ENCODE results near the gene PLA2G2C.

PLA2G2C gene

DNA sequence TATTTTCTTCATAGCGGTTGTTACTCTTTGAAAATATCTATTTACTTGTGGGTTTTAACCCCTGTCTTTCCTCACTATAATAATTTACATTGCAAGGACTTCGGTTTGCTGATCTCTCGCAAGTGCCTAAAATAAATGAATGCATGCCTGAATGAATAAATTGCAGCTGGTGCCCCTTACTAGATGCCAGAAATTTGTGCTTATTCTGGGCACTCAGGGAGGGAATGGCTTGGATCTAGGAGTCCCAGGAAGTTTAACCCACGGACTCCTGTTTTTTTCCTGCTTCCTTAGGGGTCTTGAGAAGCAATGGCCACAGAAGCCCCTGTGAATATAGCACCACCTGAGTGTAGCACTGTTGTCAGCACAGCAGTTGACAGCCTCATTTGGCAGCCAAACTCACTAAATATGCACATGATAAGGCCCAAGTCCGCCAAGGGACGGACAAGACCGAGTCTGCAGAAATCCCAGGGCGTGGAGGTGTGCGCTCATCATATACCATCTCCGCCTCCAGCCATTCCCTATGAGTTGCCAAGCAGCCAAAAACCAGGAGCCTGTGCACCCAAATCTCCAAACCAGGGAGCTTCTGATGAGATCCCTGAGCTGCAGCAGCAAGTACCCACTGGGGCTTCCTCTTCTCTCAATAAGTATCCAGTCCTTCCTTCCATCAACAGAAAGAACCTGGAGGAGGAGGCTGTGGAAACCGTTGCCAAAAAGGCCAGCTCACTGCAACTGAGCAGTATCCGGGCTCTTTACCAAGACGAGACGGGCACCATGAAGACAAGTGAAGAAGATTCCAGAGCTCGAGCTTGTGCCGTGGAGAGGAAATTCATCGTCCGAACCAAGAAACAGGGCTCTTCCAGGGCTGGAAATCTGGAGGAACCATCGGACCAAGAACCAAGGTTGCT, 4.2 kb upstream of the PLA2G2C start:
- DNase-seq = no peak
- Mint-ChIP-seq H3K9me3 (no peaks in the 10 kb centered on the region), H3K27me3 (ENCODE audit: low read depth, poor library complexity) (peaks cover 5% of the 10 kb centered on the region), H3K4me1 (peaks cover 45% of the 10 kb centered on the region), H3K4me3 (no peak overlapping the region), H3K36me3 (ENCODE audit: low read depth) (no peaks in the 10 kb centered on the region), H3K27ac (no peak overlapping the region)
- no peak for TF ChIP-seq CTCF (IDR thresholded peaks at IDR 0.05)

DNA sequence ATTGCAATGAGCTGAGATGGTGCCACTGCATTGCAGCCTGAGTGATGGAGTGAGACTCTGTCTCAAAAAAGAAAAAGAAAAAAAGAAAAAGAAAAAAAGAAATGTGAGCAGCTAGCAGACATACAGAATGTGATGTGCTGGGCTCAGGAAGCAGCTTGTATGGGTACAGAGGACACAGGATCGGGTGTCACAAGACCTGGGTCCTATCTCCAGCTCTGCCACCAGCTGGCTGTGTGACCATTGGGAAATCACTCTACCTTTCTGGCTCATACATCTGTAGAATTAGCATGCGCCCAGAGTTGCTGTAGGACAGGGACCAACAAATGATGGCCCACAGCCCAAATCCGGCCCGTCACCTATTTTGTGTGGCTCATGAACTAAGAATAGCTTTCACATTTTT, 3.3 kb upstream of the PLA2G2C start:
- H3K27me3 Mint-ChIP-seq (ENCODE audit: low read depth, poor library complexity) = peaks cover 3% of the 10 kb centered on the region
- no peaks in the 10 kb centered on the region for H3K9me3 Mint-ChIP-seq
- H3K36me3 Mint-ChIP-seq (ENCODE audit: low read depth) = no peaks in the 10 kb centered on the region
- no peak overlapping the region for H3K4me3 Mint-ChIP-seq
- DNase-seq = no peak
- no peak for TF ChIP-seq CTCF (IDR thresholded peaks at IDR 0.05)
- peaks cover 53% of the 10 kb centered on the region for H3K4me1 Mint-ChIP-seq
- H3K27ac Mint-ChIP-seq = no peak overlapping the region

DNA sequence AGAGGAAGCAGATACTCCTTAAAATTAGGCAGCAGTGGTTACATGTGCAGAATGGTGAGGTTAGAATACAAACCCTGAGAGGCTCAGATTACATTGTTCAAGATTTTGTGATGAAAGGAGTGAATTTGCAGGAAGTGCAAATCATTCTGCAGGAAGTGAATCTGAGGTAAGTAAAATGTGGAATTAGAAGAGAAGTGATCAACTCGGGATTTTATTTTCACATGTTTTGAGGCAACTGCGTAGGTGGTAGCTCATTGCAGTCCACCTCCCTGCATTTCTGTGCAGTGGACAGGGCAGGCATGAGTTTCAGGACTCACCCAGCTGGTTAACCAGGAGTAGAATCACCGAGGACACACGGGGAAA, 2.1 kb upstream of the PLA2G2C start:
- DNase-seq = no peak
- TF ChIP-seq CTCF (IDR thresholded peaks at IDR 0.05) = no peak
- H3K4me1 Mint-ChIP-seq = peaks cover 66% of the 10 kb centered on the region
- H3K27me3 Mint-ChIP-seq (ENCODE audit: low read depth, poor library complexity) = peaks cover 3% of the 10 kb centered on the region
- H3K9me3 Mint-ChIP-seq = no peaks in the 10 kb centered on the region
- H3K4me3 Mint-ChIP-seq = no peak overlapping the region
- no peaks in the 10 kb centered on the region for H3K36me3 Mint-ChIP-seq (ENCODE audit: low read depth)
- no peak overlapping the region for H3K27ac Mint-ChIP-seq

DNA sequence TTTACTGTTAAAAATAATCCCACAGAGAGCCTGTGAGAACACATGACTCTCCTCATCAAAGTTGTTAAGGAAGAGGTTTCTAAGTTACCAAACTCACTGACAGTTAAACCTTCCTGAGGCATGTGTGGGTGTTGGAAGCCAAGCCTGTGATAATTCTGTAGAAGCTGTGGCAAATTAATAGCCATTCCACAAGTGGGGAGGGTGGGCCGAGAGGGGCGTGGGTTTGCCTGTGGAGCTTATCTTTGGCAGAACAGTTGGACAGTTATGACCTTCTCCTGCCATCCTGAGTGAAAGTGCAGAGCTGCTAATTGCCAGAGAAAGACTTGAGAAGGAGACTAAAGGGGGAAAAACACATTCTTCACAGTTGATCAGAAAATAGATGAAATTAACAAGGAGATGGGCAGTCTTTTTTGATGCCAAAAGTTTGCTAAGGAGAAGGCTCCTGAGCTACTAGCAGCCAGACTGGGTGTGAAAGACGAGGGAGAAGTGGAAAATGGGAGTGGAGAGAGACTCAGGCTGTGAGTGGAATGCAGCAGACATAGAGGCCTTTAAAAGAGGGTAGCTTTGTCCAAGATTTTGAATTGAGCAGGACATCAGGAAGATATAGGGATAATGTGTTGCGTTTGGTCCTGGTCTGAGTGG, 1.6 kb upstream of the PLA2G2C start:
- peak overlapping the region; percentile 54 for H3K27ac Mint-ChIP-seq
- DNase-seq = no peak
- peaks cover 67% of the 10 kb centered on the region for H3K4me1 Mint-ChIP-seq

GRCh38 chr1:20187103-20187812, 940 bp upstream of the PLA2G2C start:
- Mint-ChIP-seq H3K27ac (no peak overlapping the region), H3K4me3 (peak overlapping the region; percentile 89), H3K9me3 (no peaks in the 10 kb centered on the region), H3K36me3 (ENCODE audit: low read depth) (no peaks in the 10 kb centered on the region), H3K27me3 (ENCODE audit: low read depth, poor library complexity) (peaks cover 3% of the 10 kb centered on the region), H3K4me1 (peaks cover 65% of the 10 kb centered on the region)
- TF ChIP-seq CTCF (IDR thresholded peaks at IDR 0.05) = no peak
- DNase-seq = no peak

More for the DNA sequence above, 1.6 kb upstream of the PLA2G2C start:
- Mint-ChIP-seq H3K4me3 (no peak overlapping the region), H3K9me3 (no peaks in the 10 kb centered on the region), H3K36me3 (ENCODE audit: low read depth) (no peaks in the 10 kb centered on the region), H3K27me3 (ENCODE audit: low read depth, poor library complexity) (peaks cover 3% of the 10 kb centered on the region)
- TF ChIP-seq CTCF (IDR thresholded peaks at IDR 0.05) = no peak
